ENCODE measurements around the gene ATP13A2.
A peak's percentile ranks its signal among the peaks of the same experiment; 100 is the strongest.
"Not testable (repeated sequence)": the region's sequence is repeated elsewhere in the genome, so short reads cannot be mapped to it uniquely, and the experiment has no call there.

The ATP13A2 gene

GRCh38 chr1:16978139-16978538, 33.6 kb downstream of the ATP13A2 start:
- DNase-seq: no peak

GRCh38 chr1:16977377-16977776, 34.4 kb downstream of the ATP13A2 start:
- no peak for DNase-seq

GRCh38 chr1:16976966-16977365, 34.8 kb downstream of the ATP13A2 start:
- DNase-seq: no peak

GRCh38 chr1:16975838-16976237, 35.9 kb downstream of the ATP13A2 start:
- DNase-seq: no peak

GRCh38 chr1:16975211-16975610, 36.5 kb downstream of the ATP13A2 start:
- DNase-seq: no peak

- no peak for DNase-seq
Observed at GRCh38 chr1:16973215-16973614, 38.5 kb downstream of the ATP13A2 start.

GRCh38 chr1:16972189-16972895, 39.4 kb downstream of the ATP13A2 start:
- no peak for DNase-seq

- DNase-seq: no peak
Observed at GRCh38 chr1:16971341-16972188, 40.2 kb downstream of the ATP13A2 start.

GRCh38 chr1:16970132-16970910, 41.4 kb downstream of the ATP13A2 start:
- no peak for DNase-seq

GRCh38 chr1:16969651-16970050, 42.1 kb downstream of the ATP13A2 start:
- no peak for DNase-seq

- DNase-seq: no peak
Observed at GRCh38 chr1:16969057-16969611, 42.6 kb downstream of the ATP13A2 start.

- no peak for DNase-seq
Observed at GRCh38 chr1:16968372-16968771, 43.4 kb downstream of the ATP13A2 start.

GRCh38 chr1:16967962-16968361, 43.8 kb downstream of the ATP13A2 start:
- DNase-seq: no peak

GRCh38 chr1:16967095-16967575, 44.6 kb downstream of the ATP13A2 start:
- DNase-seq: no peak

- DNase-seq: no peak
Observed at GRCh38 chr1:16966282-16966681, 45.4 kb downstream of the ATP13A2 start.

GRCh38 chr1:16965486-16966067, 46.2 kb downstream of the ATP13A2 start:
- DNase-seq: no peak

- not testable (repeated sequence) for DNase-seq
Observed at GRCh38 chr1:16964169-16964568, 47.6 kb downstream of the ATP13A2 start.

- DNase-seq: no peak
Observed at GRCh38 chr1:16961297-16962133, 50.2 kb downstream of the ATP13A2 start.

- peak; percentile 90 for DNase-seq
Observed at GRCh38 chr1:16960560-16961296, 51.0 kb downstream of the ATP13A2 start.

GRCh38 chr1:16958475-16958874, 53.3 kb downstream of the ATP13A2 start:
- DNase-seq: no peak

- no peak for DNase-seq
Observed at GRCh38 chr1:16957731-16958130, 54.0 kb downstream of the ATP13A2 start.
